ENCODE results near the gene CHIT1.
"Not testable (repeated sequence)": the region's sequence is repeated elsewhere in the genome, so short reads cannot be mapped to it uniquely, and the experiment has no call there.

CHIT1 gene

GRCh38 chr1:203252678-203253077 lies 23.2 kb upstream of the CHIT1 start:
- Histone ChIP-seq H3K4me1 (no peaks in the 10 kb centered on the region), H3K4me3 (no peak overlapping the region), H3K9me3 (peaks cover 0 to 25% (median 0%) of the 10 kb centered on the region in 3 donors), H3K36me3 (no peaks in the 10 kb centered on the region), H3K27me3 (peaks cover 0 to 26% of the 10 kb centered on the region in 2 donors), H3K27ac (no peak overlapping the region)
- no peak for TF ChIP-seq CTCF (IDR thresholded peaks at IDR 0.05)
- DNase-seq, result no peak
- intact Hi-C loops (cut with DNase I; ENCODE audit: low total_unique reads), result no loop called here

- TF ChIP-seq CTCF (IDR thresholded peaks at IDR 0.05), result no peak
- intact Hi-C loops (cut with DNase I; ENCODE audit: low total_unique reads), result no loop called here
Observed at GRCh38 chr1:203251466-203251865, 22.0 kb upstream of the CHIT1 start.

GRCh38 chr1:203250911-203251310 lies 21.4 kb upstream of the CHIT1 start:
- no peaks in the 10 kb centered on the region for H3K36me3 ChIP-seq
- intact Hi-C loops (cut with DNase I; ENCODE audit: low total_unique reads), result no loop called here
- H3K27ac ChIP-seq, result no peak overlapping the region
- peaks cover 0 to 18% (median 0%) of the 10 kb centered on the region in 3 donors for H3K9me3 ChIP-seq
- H3K4me1 ChIP-seq, result no peaks in the 10 kb centered on the region
- TF ChIP-seq CTCF (IDR thresholded peaks at IDR 0.05), result no peak
- H3K27me3 ChIP-seq, result peaks cover 0 to 20% of the 10 kb centered on the region in 2 donors
- H3K4me3 ChIP-seq, result no peak overlapping the region
- no peak for DNase-seq

More at GRCh38 chr1:203251466-203251865, 22.0 kb upstream of the CHIT1 start:
- Histone ChIP-seq H3K36me3 (no peaks in the 10 kb centered on the region), H3K27ac (no peak overlapping the region), H3K4me1 (no peaks in the 10 kb centered on the region), H3K27me3 (peaks cover 0 to 21% of the 10 kb centered on the region in 2 donors), H3K9me3 (peaks cover 0 to 19% (median 0%) of the 10 kb centered on the region in 3 donors), H3K4me3 (no peak overlapping the region)
- DNase-seq, result no peak

GRCh38 chr1:203244776-203245175 lies 15.3 kb upstream of the CHIT1 start:
- peaks cover 0 to 4% of the 10 kb centered on the region in 2 donors for H3K27me3 ChIP-seq
- no peak overlapping the region for H3K4me3 ChIP-seq
- DNase-seq, result no peak
- H3K36me3 ChIP-seq, result no peaks in the 10 kb centered on the region
- H3K4me1 ChIP-seq, result no peaks in the 10 kb centered on the region
- no peak overlapping the region for H3K27ac ChIP-seq
- TF ChIP-seq CTCF (IDR thresholded peaks at IDR 0.05), result no peak
- peaks cover 0 to 6% (median 0%) of the 10 kb centered on the region in 3 donors for H3K9me3 ChIP-seq
- intact Hi-C loops (cut with DNase I; ENCODE audit: low total_unique reads), result no loop called here

GRCh38 chr1:203241708-203242107 lies 12.2 kb upstream of the CHIT1 start:
- intact Hi-C loops (cut with DNase I; ENCODE audit: low total_unique reads); H3K27me3 ChIP-seq; H3K27ac ChIP-seq; H3K36me3 ChIP-seq; H3K9me3 ChIP-seq; H3K4me1 ChIP-seq; H3K4me3 ChIP-seq; DNase-seq: not testable (repeated sequence)

- Histone ChIP-seq H3K9me3 (peaks cover 0 to 14% (median 6%) of the 10 kb centered on the region in 3 donors), H3K4me1 (no peaks in the 10 kb centered on the region), H3K36me3 (no peaks in the 10 kb centered on the region), H3K27me3 (peaks cover 0 to 8% of the 10 kb centered on the region in 2 donors), H3K4me3 (no peak overlapping the region), H3K27ac (no peak overlapping the region)
- no peak for DNase-seq
- no peak for TF ChIP-seq CTCF (IDR thresholded peaks at IDR 0.05)
- intact Hi-C loops (cut with DNase I; ENCODE audit: low total_unique reads), result no loop called here
Observed at GRCh38 chr1:203239526-203240305, 10.2 kb upstream of the CHIT1 start.

Measured in tibial artery (tissue), 4 donors.